ENCODE data around the gene GRAMD1A.

DNA sequence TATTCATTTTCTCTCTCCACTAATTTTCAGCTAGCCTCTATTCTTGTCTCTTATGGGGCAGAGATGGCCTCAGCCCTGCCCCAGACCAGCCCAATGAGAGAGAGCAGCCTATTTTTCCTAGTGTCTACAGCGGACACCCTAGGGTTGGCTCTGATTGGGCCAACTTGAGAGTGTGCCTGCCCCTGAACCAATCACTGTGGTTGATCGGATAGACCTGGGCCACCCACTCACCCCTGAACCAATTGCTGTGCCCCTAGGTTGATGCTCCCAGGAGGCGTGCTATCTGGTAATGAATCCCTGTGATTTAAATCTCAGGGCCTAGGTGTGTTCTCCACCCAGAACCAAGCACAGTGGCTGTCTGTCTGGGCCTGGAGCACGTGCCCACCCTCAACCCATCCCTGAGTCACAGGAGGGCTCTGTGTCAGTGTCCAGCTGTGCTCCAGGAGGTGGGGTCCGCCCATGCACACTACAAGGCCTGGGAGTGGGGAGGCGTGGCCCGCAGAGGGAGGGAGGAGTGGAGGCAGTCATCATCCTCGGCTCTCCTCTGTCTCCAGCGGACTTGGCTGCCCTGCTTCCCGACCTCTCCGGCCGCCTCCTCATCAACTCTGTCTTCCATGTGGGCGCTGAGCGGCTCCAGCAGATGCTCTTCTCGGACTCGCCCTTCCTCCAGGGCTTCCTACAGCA lies 15.3 kb downstream of the GRAMD1A start:
- TF ChIP-seq EZH2 (IDR thresholded peaks at IDR 0.05) (no peak), EZH2phosphoT487 (IDR thresholded peaks at IDR 0.05) (no peak)
- TF ChIP-seq, protein P1, sequence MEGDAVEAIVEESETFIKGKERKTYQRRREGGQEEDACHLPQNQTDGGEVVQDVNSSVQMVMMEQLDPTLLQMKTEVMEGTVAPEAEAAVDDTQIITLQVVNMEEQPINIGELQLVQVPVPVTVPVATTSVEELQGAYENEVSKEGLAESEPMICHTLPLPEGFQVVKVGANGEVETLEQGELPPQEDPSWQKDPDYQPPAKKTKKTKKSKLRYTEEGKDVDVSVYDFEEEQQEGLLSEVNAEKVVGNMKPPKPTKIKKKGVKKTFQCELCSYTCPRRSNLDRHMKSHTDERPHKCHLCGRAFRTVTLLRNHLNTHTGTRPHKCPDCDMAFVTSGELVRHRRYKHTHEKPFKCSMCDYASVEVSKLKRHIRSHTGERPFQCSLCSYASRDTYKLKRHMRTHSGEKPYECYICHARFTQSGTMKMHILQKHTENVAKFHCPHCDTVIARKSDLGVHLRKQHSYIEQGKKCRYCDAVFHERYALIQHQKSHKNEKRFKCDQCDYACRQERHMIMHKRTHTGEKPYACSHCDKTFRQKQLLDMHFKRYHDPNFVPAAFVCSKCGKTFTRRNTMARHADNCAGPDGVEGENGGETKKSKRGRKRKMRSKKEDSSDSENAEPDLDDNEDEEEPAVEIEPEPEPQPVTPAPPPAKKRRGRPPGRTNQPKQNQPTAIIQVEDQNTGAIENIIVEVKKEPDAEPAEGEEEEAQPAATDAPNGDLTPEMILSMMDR (IDR thresholded peaks at IDR 0.05) = no peak
